DOHH2 (cell line): ENCODE results near the gene XRN2.
"Not testable (repeated sequence)": the region's sequence is repeated elsewhere in the genome, so short reads cannot be mapped to it uniquely, and the experiment has no call there.

ENCODE experiments used
- CTCF ChIP-seq: fragments of 200-600 bp; sonication (generic); IDR thresholded peaks from one replicate; pipeline ENCODE4 v1.5.1; 2014; ENCODE audit warnings: antibody characterized with exemption, mild to moderate bottlenecking, low read depth, low read length; ENCODE audit not compliant: poor library complexity, severe bottlenecking
- EZH2phosphoT487 ChIP-seq: fragments of 200-600 bp; sonication (generic); IDR thresholded peaks from 2 replicates; pipeline ENCODE4 v1.6.1; 2017; ENCODE audit warnings: borderline replicate concordance, mild to moderate bottlenecking, antibody characterized with exemption, low read length, moderate library complexity, mixed read lengths

- not testable (repeated sequence) for TF ChIP-seq CTCF, EZH2phosphoT487
Observed at GRCh38 chr20:21423712-21424111, 120.6 kb downstream of the XRN2 start.
